Cardiac fibroblast (primary cell): ENCODE measurements around the gene CNTN5.

Source experiments
- DNase-seq, 2 donors: peaks; one replicate each; pipeline versions ENCODE4 v3.0.0 to v3.0.0-alpha.2; 2010; ENCODE audit warnings: low read depth in 2 of 2
- H3K4me3 ChIP-seq, 2 donors: replicated peaks in 1 of 2; 1 replicate in 1 of 2; 2 replicates in 1 of 2; pipeline ENCODE4 v1.5.1; 2011; ENCODE audit warnings: low read depth in 2 of 2, low read length in 2 of 2, mild to moderate bottlenecking in 2 of 2, moderate library complexity in 1 of 2
- TF ChIP-seq, protein P1 (sequence below): IDR thresholded peaks from one replicate; pipeline ENCODE4 v1.5.1; 2011; ENCODE audit warnings: low read depth, mild to moderate bottlenecking, low read length, inconsistent platforms

Gene CNTN5

DNA sequence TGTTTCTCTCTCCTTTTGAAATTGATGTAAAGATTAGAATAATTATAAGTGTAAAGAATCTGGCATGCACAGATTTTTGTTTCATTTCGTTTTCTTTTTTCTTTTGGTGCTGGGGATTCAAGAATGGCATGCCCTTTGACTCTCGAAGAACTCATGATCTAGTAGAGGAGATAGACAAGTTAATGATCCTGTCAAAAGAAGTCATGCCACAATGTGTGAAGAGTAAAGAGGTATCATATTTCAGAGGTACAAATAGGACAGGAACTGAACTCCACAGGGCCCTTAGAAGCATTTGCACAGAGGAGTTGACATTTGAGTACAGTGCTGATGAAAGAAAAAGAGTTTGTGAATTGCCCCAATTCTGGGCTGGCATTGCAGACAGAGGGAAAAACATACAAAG, 958.3 kb downstream of the CNTN5 start:
- H3K4me3 ChIP-seq, result no peak overlapping the region
- no peak for DNase-seq
- TF ChIP-seq, protein P1, sequence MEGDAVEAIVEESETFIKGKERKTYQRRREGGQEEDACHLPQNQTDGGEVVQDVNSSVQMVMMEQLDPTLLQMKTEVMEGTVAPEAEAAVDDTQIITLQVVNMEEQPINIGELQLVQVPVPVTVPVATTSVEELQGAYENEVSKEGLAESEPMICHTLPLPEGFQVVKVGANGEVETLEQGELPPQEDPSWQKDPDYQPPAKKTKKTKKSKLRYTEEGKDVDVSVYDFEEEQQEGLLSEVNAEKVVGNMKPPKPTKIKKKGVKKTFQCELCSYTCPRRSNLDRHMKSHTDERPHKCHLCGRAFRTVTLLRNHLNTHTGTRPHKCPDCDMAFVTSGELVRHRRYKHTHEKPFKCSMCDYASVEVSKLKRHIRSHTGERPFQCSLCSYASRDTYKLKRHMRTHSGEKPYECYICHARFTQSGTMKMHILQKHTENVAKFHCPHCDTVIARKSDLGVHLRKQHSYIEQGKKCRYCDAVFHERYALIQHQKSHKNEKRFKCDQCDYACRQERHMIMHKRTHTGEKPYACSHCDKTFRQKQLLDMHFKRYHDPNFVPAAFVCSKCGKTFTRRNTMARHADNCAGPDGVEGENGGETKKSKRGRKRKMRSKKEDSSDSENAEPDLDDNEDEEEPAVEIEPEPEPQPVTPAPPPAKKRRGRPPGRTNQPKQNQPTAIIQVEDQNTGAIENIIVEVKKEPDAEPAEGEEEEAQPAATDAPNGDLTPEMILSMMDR, result no peak

DNA sequence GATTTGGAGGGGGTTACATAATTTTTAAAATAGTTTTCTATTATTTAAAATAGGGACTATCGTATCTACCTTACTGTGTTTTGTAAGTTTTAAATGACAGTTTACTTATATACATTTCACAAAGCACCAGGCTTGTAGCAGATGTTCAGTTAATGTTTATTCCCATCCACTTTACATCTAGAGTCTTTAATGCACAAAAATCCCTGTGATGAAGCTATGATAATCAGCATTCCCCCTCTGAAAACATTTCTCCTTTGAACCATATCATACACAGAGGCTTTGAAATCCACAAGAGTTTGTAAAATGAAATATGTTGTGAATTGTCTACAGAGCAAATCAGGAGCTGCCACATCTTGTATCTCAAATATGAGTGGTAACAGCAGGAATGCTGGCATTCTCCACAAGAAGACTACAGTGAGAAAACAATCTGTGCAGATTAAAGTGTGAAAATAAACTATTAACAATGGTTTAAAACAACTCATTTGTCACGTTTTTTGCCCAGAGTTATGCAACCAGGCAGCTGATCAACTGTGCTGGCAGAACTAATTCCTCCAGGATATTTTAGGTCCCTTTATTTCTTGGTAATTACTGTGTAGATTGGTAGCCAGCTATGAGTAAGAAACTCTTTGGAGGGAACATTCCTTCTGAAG, 967.2 kb downstream of the CNTN5 start:
- TF ChIP-seq, protein P1, result no peak
- DNase-seq, result peak in 1 of 2 donors; percentile 5
- no peak overlapping the region for H3K4me3 ChIP-seq

DNA sequence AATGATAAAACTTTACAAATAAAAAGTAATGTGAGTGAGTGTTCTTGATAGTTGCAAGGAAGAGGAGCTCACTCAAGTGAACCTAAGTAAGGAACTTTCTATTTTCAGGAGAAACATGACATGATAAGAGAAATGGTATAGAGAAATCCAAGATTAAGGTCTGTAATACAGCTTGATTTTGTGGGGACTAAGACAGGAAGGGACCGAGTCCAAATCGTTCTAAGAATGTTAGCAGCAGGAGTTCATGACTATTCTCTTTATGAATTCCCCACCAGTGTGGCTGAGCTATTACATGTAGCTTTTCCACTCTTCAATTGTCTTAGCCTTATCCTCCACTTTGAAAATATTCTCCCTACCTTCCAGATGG, 967.7 kb downstream of the CNTN5 start:
- no peak overlapping the region for H3K4me3 ChIP-seq
- DNase-seq, result no peak
- TF ChIP-seq, protein P1, result no peak

DNA sequence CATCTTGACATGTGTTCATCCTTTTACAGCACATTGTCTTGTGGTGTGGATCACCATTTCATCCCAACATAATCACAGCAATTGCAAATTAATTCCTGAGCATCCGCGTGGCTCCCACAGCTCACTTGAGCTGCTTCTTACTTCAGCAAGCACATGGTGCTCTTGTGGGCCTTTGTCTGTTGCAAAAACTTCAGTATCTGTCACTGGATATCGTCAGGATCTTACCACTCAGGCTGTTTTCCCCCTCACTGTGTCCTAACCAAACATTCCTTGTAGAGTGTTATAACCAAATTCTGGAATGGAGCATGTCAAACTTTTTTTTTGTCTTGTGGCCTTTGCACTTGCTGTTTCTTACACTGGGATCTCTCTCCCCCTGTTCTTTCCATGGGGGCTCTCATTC, 983.2 kb downstream of the CNTN5 start:
- DNase-seq, result peak in 1 of 2 donors; percentile 6
- TF ChIP-seq, protein P1, result no peak
- no peak overlapping the region for H3K4me3 ChIP-seq

DNA sequence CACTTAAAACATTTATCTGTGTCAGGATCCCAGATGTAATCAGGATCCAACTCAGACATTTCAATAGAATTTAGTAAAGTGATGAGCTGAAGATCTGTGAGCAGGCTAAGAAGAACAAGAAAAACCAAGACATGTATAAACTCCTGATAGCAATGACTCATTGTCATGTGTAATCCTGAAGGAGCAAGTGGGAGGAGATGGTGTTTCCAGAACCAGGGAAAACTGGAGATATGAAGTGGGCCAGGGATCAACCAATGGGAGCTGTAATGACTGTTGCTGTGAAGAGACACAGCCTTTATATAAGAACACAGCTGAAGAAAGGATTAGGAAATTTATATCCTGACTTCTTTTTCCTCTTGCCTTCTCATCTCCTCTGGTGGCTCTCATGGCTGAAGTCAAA, 983.8 kb downstream of the CNTN5 start:
- DNase-seq, result peak in 1 of 2 donors; percentile 44
- TF ChIP-seq, protein P1, result no peak
- no peak overlapping the region for H3K4me3 ChIP-seq

DNA sequence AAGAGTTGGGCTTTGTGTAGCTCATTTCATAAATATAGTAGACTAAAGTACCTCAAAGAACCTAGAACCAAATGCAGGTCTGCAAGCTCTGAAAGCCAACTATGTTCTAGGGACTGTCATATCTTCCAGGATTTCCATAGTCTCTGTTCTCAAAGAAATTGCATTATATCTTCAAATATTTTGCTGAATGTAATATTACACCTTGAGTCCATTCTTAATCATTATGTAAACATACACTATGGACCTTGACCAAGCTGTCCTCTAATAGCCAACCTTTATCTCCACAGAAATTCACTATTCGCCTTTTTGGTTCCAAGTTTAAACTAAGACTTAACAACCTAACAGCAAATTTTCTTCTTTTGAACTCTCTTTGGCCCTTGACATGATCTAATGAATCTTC, 987.7 kb downstream of the CNTN5 start:
- no peak for DNase-seq
- TF ChIP-seq, protein P1, result no peak
- H3K4me3 ChIP-seq, result no peak overlapping the region

DNA sequence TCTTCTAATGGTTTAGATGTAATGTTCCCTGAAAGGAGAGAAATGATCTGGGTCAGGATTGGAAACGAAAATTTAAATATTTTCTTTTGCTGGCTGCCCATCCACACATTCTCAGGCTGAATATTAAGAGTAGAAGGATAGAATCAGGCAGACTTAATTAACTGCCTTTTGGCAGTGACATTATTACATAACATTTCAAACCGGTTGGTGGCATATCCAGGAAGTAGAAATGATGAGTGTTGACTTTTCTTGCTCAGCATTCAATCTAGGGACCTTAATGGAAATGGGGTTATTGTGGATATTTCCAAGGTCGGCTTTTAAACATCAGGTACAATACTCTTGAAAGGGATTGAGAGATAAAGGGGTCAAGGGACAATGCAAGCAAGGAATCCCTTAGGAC, 989.0 kb downstream of the CNTN5 start:
- no peak overlapping the region for H3K4me3 ChIP-seq
- no peak for DNase-seq
- TF ChIP-seq, protein P1, result no peak
